Endothelial cell of umbilical vein (primary cell): ENCODE results near the gene CNTROB. TPM values are rescaled to one million over a fixed set of nuclear protein-coding genes. Genes with fewer than 3 reads are reported as not detected.
A peak's percentile ranks its signal among the peaks of the same experiment; 100 is the strongest.

Experiments
- BruUV-seq: library from RNA; stranded (reverse); fragments of 400-500 nt; replicated peaks from 2 replicates; lab custom pipeline; 2021; lab: Mats Ljungman, UMichigan
- CTCF ChIA-PET: fragments of 300-600, 350-600 bp; sonication (Branson Sonifier 250); formaldehyde crosslinking; loops from one replicate; lab custom pipeline; 2021; ENCODE audit warnings: antibody characterized with exemption, inconsistent platforms; lab: Charles Lee
- POLR2A ChIA-PET: fragments of 300-600, 350-600 bp; sonication (Branson Sonifier 250); formaldehyde crosslinking; loops from one replicate; lab custom pipeline; 2021; ENCODE audit warnings: antibody characterized with exemption, inconsistent platforms; lab: Charles Lee
- DNase-seq: peaks from one replicate; pipeline ENCODE4 v3.0.0-alpha.2; 2011; ENCODE audit warnings: low read depth, low spot score
- FAIRE-seq: peaks from 2 replicates; lab custom pipeline; 2011; peaks lifted over from hg19 to GRCh38; lab: Jason Lieb, UNC
- H2AFZ ChIP-seq: 2 replicates; pipeline ENCODE4 v1.6.0; 2012; ENCODE audit warnings: low read depth, low read length, control low read depth, inconsistent platforms
- H3K27ac ChIP-seq: 2 replicates; pipeline ENCODE4 v1.5.1; 2011; ENCODE audit warnings: low read depth, mild to moderate bottlenecking, control low read depth, low read length, moderate library complexity; ENCODE audit not compliant: insufficient read depth
- H3K27me3 ChIP-seq, 2 experiments: 2 replicates each; pipeline versions ENCODE4 v1.6.0 to v1.6.1; 2011; ENCODE audit warnings: low read length in 2 of 2, mixed read lengths in 1 of 2; ENCODE audit not compliant: control insufficient read depth in 2 of 2, insufficient read depth in 2 of 2
- H3K36me3 ChIP-seq, 2 experiments: 2 replicates in 1 of 2; 3 replicates in 1 of 2; pipeline ENCODE4 v1.5.1; 2011; ENCODE audit warnings: low read length in 2 of 2, mild to moderate bottlenecking in 1 of 2, moderate library complexity in 1 of 2; ENCODE audit not compliant: control insufficient read depth in 2 of 2, insufficient read depth in 2 of 2; ENCODE audit errors: extremely low read depth in 1 of 2
- H3K4me1 ChIP-seq: 3 replicates; pipeline ENCODE4 v1.5.1; 2011; ENCODE audit warnings: mild to moderate bottlenecking, low read length; ENCODE audit not compliant: control insufficient read depth, insufficient read depth; ENCODE audit errors: extremely low read depth
- H3K4me2 ChIP-seq: 2 replicates; pipeline ENCODE4 v1.6.1; 2011; ENCODE audit warnings: low read length, control low read depth, mixed read lengths; ENCODE audit not compliant: insufficient read depth
- H3K4me3 ChIP-seq, 3 experiments: fragments of 200-600 bp in 1 of 3; sonication (generic), shearing (Covaris generic) in 1 of 3; replicated peaks in 1 of 3; 2 replicates each; pipeline ENCODE4 v1.5.1; 2011 to 2016; ENCODE audit warnings: control low read depth in 3 of 3, low read length in 3 of 3, mild to moderate bottlenecking in 2 of 3, inconsistent platforms in 1 of 3, low read depth in 1 of 3, moderate library complexity in 1 of 3; ENCODE audit not compliant: insufficient read depth in 1 of 3
- H3K79me2 ChIP-seq: 2 replicates; pipeline ENCODE4 v1.6.0; 2012; ENCODE audit warnings: low read length, inconsistent platforms; ENCODE audit not compliant: control insufficient read depth, insufficient read depth
- H3K9ac ChIP-seq: replicated peaks from 2 replicates; pipeline ENCODE3; 2011; ENCODE audit warnings: low read length, control low read depth; ENCODE audit not compliant: insufficient read depth; ENCODE audit errors: extremely low read depth
- H3K9me1 ChIP-seq: replicated peaks from 3 replicates; pipeline ENCODE4 v1.6.0; 2011; ENCODE audit warnings: mild to moderate bottlenecking, low read length; ENCODE audit not compliant: control insufficient read depth, insufficient read depth; ENCODE audit errors: extremely low read depth
- H3K9me3 ChIP-seq: replicated peaks from 2 replicates; pipeline ENCODE4 v1.5.1; 2012; ENCODE audit warnings: low read length, inconsistent platforms; ENCODE audit not compliant: control insufficient read depth, insufficient read depth
- H4K20me1 ChIP-seq: replicated peaks from 2 replicates; pipeline ENCODE3; 2011; ENCODE audit warnings: mild to moderate bottlenecking, low read length; ENCODE audit not compliant: control insufficient read depth, insufficient read depth; ENCODE audit errors: extremely low read depth
- EZH2 ChIP-seq: IDR thresholded peaks from 2 replicates; pipeline ENCODE4 v1.6.1; 2012; ENCODE audit warnings: borderline replicate concordance, low read depth, mild to moderate bottlenecking, moderate library complexity, low read length, inconsistent platforms; ENCODE audit not compliant: severe bottlenecking
- dilution Hi-C: fragments of 300-500 bp; cut with MboI; formaldehyde crosslinking; loops from one replicate; pipeline ENCODE4 v1.15.0; 2019; ENCODE audit warnings: low sequenced_read_pairs; ENCODE audit not compliant: extremely low pct_ligation_motif_present
- intact Hi-C: fragments of 100-400 bp; cut with micrococcal nuclease; formaldehyde crosslinking; loops from one replicate; pipeline ENCODE4 v1.10.0; 2022
- polyA plus RNA-seq, 4 experiments: library from polyadenylated mRNA; depleted of rRNA in 3 of 4; stranded (reverse) in 3 of 4; unstranded in 1 of 4; fragments of >200 nt; gene quantifications; 2 replicates each; pipeline versions ENCODE4 v1.2.1 to v1.2.3, GENCODE V29; 2011 to 2012; ENCODE audit warnings: missing spikeins in 1 of 4
- total RNA-seq: library from RNA; stranded (reverse); gene quantifications from 2 replicates; pipeline ENCODE4 v1.2.3, GENCODE V29; 2021
- TF ChIP-seq, protein P1 (sequence below), 2 donors: IDR thresholded peaks; 1 replicate in 1 of 2; 2 replicates in 1 of 2; pipeline ENCODE4 v1.5.1; 2011; ENCODE audit warnings: low read length in 2 of 2, mild to moderate bottlenecking in 2 of 2, moderate library complexity in 2 of 2, control low read depth in 1 of 2, inconsistent platforms in 1 of 2, low read depth in 1 of 2; ENCODE audit not compliant: insufficient read depth in 1 of 2; ENCODE audit errors: extremely low read depth in 1 of 2

Gene CNTROB
- total and polyA plus RNA-seq, 2 donors (not counting 3 experiments of a cell fraction or from before 2014, with no cell fraction given): 24.9 to 47.2 TPM

DNA sequence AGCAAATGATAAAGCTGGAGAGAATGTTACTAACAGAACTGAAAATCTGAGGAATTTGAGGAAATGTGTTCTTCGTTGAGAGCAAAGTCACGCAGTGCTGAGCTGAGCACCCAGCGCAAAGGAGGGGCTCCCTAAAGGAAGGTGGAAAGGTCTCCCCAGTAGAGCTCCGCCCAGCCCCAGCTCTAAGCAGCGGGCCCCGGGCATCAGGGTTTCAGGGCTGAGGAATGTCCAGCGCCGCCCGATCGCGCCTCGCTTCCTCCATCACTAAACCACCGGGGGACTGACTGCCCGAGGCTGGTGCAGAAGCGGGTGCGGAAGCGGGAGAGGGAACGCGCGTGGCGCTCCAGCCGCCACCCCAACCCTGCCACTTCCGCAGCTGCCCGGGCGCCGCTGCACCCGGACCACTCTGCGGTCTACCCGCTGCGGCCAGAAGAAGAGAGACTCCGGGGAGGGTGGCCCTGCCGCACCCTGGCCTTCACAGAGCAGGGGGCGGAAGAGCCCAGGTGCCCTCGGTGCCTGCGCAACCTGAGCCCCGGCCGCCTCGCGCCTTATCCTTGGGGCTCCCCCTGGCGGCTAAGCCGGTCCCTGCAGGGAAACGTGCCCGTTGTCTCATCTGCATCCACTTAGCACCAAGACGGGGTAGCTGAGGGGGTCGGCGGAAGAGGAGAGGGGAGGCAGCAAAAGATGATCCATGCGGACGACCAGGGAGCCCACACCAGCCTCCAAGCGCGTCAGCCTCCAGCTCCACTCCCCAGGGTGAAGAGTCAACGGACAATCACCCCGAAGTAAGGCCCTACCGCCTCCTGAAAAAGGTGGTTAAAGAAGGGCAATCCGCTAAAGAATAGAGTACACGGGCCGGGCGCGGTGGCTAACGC lies 58.0 kb downstream of the CNTROB start:
- TF ChIP-seq, protein P1, sequence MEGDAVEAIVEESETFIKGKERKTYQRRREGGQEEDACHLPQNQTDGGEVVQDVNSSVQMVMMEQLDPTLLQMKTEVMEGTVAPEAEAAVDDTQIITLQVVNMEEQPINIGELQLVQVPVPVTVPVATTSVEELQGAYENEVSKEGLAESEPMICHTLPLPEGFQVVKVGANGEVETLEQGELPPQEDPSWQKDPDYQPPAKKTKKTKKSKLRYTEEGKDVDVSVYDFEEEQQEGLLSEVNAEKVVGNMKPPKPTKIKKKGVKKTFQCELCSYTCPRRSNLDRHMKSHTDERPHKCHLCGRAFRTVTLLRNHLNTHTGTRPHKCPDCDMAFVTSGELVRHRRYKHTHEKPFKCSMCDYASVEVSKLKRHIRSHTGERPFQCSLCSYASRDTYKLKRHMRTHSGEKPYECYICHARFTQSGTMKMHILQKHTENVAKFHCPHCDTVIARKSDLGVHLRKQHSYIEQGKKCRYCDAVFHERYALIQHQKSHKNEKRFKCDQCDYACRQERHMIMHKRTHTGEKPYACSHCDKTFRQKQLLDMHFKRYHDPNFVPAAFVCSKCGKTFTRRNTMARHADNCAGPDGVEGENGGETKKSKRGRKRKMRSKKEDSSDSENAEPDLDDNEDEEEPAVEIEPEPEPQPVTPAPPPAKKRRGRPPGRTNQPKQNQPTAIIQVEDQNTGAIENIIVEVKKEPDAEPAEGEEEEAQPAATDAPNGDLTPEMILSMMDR (IDR thresholded peaks at IDR 0.05; ENCODE audit: extremely low read depth in 1 of 2, insufficient read depth in 1 of 2, low read depth in 1 of 2, low read length in 2 of 2): peak; percentile 93 to 98
- TF ChIP-seq EZH2: no peak
- H3K9me1 ChIP-seq: no peaks in the 10 kb centered on the region
- POLR2A ChIA-PET: interaction anchor here (0.7 to 1.4 kb wide), 2 partner anchors 74 to 133 kb away, joined by 3 read pairs; partner anchors contain the start of genes NAA38 and RNF227
- BruUV-seq: no TSS peak
- H3K9me3 ChIP-seq: no peaks in the 10 kb centered on the region
- H3K4me2 ChIP-seq: peak overlapping the region; percentile 79
- peaks cover 4% of the 10 kb centered on the region for H3K4me1 ChIP-seq
- peak overlapping the region; percentile 45 to 53 (median 51) for H3K4me3 ChIP-seq
- intact Hi-C loops: loop anchor here (1.0 to 2.0 kb wide), 5 partner anchors 67 to 247 kb away; partner anchors contain the start of gene TMEM88
- dilution Hi-C loops: no loop called here
- DNase-seq (peak; percentile 66), FAIRE-seq (peak; percentile 96)
- peak overlapping the region; percentile 94 for H2AFZ ChIP-seq
- no peak overlapping the region for H3K27ac ChIP-seq
- no peaks in the 10 kb centered on the region for H3K36me3 ChIP-seq
- no peaks in the 10 kb centered on the region for H3K79me2 ChIP-seq
- no peak overlapping the region for H3K9ac ChIP-seq
- CTCF ChIA-PET: interaction anchor here (0.6 to 4.7 kb wide), 59 partner anchors 9 to 322 kb away, joined by 3 to 121 read pairs (median 6); partner anchors contain the start of genes CNTROB, GUCY2D, KCNAB3 and NAA38
- H4K20me1 ChIP-seq: no peaks in the 10 kb centered on the region
- H3K27me3 ChIP-seq: peaks cover 3 to 12% of the 10 kb centered on the region in 2 experiments
